ENCODE measurements around the gene DCST1.

DCST1 gene

DNA sequence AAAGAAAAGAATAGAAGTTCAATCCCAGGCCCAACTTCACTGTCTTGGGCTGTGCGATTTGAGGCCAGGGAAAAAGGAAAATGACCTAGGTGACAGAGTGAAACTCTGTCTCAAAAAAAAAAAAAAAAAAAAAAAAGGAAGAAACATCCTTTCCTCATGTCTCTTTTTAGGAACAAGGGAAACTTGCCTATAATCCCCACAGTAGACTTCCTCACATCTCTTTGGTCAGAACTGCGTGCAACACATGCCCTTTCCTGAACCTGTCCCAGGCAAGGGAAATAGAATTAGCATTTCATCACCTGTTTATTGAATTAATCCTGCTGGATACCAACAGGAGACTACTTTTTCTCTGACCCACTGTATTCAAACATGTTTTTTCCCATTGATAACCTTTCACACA lies 2.3 kb downstream of the DCST1 start:
- TF ChIP-seq, protein P1, sequence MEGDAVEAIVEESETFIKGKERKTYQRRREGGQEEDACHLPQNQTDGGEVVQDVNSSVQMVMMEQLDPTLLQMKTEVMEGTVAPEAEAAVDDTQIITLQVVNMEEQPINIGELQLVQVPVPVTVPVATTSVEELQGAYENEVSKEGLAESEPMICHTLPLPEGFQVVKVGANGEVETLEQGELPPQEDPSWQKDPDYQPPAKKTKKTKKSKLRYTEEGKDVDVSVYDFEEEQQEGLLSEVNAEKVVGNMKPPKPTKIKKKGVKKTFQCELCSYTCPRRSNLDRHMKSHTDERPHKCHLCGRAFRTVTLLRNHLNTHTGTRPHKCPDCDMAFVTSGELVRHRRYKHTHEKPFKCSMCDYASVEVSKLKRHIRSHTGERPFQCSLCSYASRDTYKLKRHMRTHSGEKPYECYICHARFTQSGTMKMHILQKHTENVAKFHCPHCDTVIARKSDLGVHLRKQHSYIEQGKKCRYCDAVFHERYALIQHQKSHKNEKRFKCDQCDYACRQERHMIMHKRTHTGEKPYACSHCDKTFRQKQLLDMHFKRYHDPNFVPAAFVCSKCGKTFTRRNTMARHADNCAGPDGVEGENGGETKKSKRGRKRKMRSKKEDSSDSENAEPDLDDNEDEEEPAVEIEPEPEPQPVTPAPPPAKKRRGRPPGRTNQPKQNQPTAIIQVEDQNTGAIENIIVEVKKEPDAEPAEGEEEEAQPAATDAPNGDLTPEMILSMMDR (IDR thresholded peaks at IDR 0.05; ENCODE audit: borderline replicate concordance, insufficient read depth, low read depth, low read length): no peak
- H3K4me3 ChIP-seq (ENCODE audit: low read depth, low read length): no peak overlapping the region

DNA sequence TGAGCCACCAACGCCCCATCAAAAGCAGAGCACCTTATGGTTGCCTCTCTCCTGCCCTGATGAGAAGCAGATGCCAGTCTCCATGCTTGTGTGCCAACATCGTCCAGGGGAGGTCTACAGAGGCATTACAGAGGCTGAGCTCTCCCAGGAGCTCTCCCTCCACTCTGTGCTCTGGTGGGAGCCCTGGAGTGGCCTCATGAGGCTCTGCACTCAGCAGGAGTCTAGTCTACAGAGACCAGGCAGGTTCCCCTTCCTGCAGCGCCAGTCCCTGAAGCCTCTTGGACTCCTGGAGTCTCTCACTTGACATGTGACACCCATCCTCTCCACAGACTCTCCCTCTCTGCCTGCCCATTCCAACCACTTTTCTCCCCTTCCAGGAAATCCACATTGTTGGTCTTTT lies 3.4 kb downstream of the DCST1 start:
- no peak overlapping the region for H3K4me3 ChIP-seq (ENCODE audit: low read depth, low read length)
- TF ChIP-seq, protein P1 (IDR thresholded peaks at IDR 0.05; ENCODE audit: borderline replicate concordance, insufficient read depth, low read depth, low read length): no peak

DNA sequence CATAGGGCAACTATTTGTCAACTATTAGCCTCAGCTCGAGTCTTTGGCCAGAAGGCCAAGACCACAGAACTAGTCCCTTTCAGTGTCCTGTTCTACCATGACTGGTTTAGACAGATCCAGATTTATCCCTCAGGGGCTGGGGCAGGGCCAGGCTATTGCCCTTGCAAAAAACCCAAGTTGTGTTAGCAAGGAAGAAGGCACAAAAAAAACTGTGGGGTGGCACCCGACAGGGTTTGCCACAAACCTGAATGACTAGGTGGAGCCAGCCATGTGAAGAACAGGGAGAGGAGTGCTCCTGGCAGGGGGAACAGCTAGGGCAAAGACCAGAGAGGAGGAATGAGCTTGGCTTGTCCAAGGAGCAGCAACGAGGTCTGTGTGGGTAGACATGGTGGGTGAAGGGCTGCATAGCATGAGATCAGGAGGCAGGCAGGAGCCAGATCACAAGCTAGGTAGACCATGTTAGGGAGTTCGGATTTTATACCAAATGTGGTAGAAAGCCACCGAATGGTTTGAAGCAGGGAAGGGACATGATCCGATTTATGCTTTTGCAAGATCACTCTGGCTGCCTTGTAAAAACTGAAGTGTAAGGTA lies 4.3 kb downstream of the DCST1 start:
- no peak overlapping the region for H3K4me3 ChIP-seq (ENCODE audit: low read depth, low read length)
- TF ChIP-seq, protein P1 (IDR thresholded peaks at IDR 0.05; ENCODE audit: borderline replicate concordance, insufficient read depth, low read depth, low read length): no peak

DNA sequence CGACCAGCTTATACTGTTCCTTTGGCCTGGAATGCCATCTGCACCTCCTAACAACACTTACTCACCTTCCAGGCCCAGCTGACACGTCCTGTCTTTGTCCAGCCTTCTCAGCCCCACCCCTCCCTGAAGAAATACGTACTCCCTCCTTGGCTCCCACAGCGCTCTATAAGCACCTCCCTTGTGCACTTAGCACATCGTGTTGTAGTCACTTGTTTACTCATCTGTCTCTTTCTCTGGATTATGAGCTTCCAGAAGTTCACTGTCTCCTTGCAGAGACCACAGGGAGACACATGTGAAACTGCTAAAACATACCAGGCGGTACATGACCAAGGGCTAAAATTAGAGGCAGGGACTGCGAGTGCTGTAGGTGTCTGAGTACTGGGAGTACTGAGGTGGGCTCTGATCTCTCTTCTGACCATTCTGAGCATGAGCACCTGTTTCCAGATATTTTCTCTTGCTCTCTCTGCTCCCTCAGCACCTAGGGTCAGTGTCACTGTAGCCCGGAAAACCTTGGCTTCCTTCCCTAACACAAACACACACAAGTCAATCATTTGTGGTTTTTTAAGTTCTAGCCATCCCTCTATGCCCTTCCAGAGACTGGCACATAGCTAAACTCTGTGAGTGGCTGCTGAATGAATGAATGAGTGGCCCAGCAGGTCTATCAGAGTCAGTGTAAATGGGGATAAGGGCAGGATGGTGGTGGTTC lies 5.1 kb downstream of the DCST1 start:
- H3K4me3 ChIP-seq (ENCODE audit: low read depth, low read length): no peak overlapping the region
- TF ChIP-seq, protein P1 (IDR thresholded peaks at IDR 0.05; ENCODE audit: borderline replicate concordance, insufficient read depth, low read depth, low read length): no peak

DNA sequence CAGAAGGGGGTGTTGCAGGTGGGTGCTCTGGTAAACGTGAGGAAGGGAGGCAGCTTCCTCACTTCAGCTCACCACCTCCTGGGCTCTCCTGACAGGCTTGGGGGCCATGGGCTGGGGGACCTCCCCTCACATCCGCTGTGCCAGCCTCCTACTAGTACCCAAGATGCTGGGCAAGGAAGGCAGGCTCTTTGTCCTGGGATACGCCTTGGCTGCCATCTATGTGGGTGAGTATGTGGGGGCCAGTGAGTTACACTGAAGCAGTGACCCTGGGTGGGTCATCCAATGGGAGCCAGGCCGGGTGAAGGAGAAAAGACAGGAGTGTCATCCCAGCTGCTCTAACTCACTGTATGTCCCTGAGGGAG lies 5.7 kb downstream of the DCST1 start:
- TF ChIP-seq, protein P1 (IDR thresholded peaks at IDR 0.05; ENCODE audit: borderline replicate concordance, insufficient read depth, low read depth, low read length): no peak
- no peak overlapping the region for H3K4me3 ChIP-seq (ENCODE audit: low read depth, low read length)

DNA sequence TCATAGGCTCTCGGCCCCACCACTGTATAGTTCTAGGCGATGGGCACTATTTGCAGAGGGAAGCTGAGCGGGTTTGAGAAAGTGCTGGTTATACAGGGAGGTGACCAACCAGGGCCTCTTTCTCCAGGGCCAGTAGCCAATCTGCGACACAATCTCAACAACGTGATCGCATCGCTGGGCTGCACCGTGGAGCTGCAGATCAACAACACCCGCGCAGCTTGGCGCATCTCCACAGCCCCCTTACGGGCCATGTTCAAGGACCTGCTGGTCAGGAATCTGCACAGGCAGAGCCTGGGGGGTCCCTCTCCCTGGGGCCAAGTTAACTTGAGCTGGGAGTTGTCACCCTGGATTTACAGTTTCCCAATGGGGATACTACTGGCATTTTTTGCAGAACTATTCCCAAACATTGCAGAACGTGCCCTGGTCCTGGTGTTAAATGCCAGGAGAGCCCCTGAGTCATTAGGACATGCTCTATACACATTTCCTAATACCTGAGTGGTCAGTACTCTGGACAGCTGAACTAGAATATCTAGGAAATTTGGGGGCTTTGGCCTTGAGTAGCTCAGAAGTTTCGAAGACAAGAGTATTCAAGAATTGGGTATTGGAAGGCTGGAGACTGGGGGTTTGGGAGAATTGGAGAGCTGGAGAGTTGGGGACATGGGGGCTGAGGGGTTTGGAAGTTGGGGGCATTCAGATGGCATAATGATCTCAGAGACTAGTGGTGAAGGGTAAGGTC lies 6.9 kb downstream of the DCST1 start:
- H3K4me3 ChIP-seq (ENCODE audit: low read depth, low read length): no peak overlapping the region
- TF ChIP-seq, protein P1 (IDR thresholded peaks at IDR 0.05; ENCODE audit: borderline replicate concordance, insufficient read depth, low read depth, low read length): no peak
